Measurements from ENCODE around the gene PLXNA2. TPM values are rescaled to one million over a fixed set of nuclear protein-coding genes. Genes with fewer than 3 reads are reported as not detected.

PLXNA2 gene
- total RNA-seq, 1 experiment from 2014 or later = 0.89 TPM

GRCh38 chr1:208288495-208288894 lies 44.3 kb upstream of the PLXNA2 start:
- Histone ChIP-seq H3K27ac (ENCODE audit: low read depth, low read length) (no peak overlapping the region), H3K9ac (ENCODE audit: low read length) (no peak overlapping the region), H3K4me2 (ENCODE audit: low read length) (no peak overlapping the region), H4K20me1 (ENCODE audit: insufficient read depth) (no peaks in the 10 kb centered on the region), H3K36me3 (ENCODE audit: control insufficient read depth in 1 of 2, insufficient read depth in 2 of 2, low read length in 2 of 2) (no peaks in the 10 kb centered on the region), H2AFZ (ENCODE audit: low read depth, low read length, poor library complexity, severe bottlenecking) (no peak overlapping the region), H3K9me3 (ENCODE audit: control insufficient read depth in 1 of 2, insufficient read depth in 1 of 2, low read depth in 1 of 2, low read length in 2 of 2) (no peaks in the 10 kb centered on the region), H3K27me3 (ENCODE audit: insufficient read depth, low read length) (peaks cover 47% of the 10 kb centered on the region), H3K4me1 (ENCODE audit: control insufficient read depth in 1 of 2, insufficient read depth in 2 of 2, low read length in 2 of 2) (no peaks in the 10 kb centered on the region), H3K79me2 (ENCODE audit: insufficient read depth, low read length) (no peaks in the 10 kb centered on the region), H3K9me2 (ENCODE audit: insufficient read depth) (no peaks in the 10 kb centered on the region), H3K4me3 (replicated peaks in 1 of 2; ENCODE audit: low read depth in 1 of 2, low read length in 2 of 2) (no peak overlapping the region)
- RAD21 ChIA-PET (ENCODE audit: low non-redundant PET in 1 of 2, low total read pairs in 2 of 2, uncharacterized antibody in 2 of 2, unreplicated experiment in 2 of 2) = no interaction called here
- BruUV-seq (replicated peaks) = no TSS peak
- POLR2A ChIA-PET = no interaction called here
- TF ChIP-seq, protein P1, sequence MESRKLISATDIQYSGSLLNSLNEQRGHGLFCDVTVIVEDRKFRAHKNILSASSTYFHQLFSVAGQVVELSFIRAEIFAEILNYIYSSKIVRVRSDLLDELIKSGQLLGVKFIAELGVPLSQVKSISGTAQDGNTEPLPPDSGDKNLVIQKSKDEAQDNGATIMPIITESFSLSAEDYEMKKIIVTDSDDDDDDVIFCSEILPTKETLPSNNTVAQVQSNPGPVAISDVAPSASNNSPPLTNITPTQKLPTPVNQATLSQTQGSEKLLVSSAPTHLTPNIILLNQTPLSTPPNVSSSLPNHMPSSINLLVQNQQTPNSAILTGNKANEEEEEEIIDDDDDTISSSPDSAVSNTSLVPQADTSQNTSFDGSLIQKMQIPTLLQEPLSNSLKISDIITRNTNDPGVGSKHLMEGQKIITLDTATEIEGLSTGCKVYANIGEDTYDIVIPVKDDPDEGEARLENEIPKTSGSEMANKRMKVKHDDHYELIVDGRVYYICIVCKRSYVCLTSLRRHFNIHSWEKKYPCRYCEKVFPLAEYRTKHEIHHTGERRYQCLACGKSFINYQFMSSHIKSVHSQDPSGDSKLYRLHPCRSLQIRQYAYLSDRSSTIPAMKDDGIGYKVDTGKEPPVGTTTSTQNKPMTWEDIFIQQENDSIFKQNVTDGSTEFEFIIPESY (IDR thresholded peaks at IDR 0.05; ENCODE audit: extremely low read depth, insufficient replicate concordance, low read length) = no peak
- TF ChIP-seq JUND (IDR thresholded peaks at IDR 0.05) (no peak), EGR1 (IDR thresholded peaks at IDR 0.05; ENCODE audit: low read depth) (no peak), SRF (IDR thresholded peaks at IDR 0.05; ENCODE audit: low read depth) (no peak), SIN3A (IDR thresholded peaks at IDR 0.05; ENCODE audit: low read depth) (no peak), POLR2AphosphoS5 (IDR thresholded peaks at IDR 0.05; ENCODE audit: low read depth, low read length) (no peak), SP1 (IDR thresholded peaks at IDR 0.05; ENCODE audit: low read depth) (no peak), FOSL1 (IDR thresholded peaks at IDR 0.05; ENCODE audit: low read depth) (no peak), CEBPB (IDR thresholded peaks at IDR 0.05; ENCODE audit: low read depth) (no peak)
- CTCF ChIA-PET = no interaction called here
- DNase-seq (ENCODE audit: low read depth, low spot score) = no peak
- intact Hi-C loops (cut with micrococcal nuclease) = no loop called here
- no peak for ATAC-seq

All from HCT116 (cell line).